HG03432 (cell line): ENCODE results near the gene NBEA.

Experiments
- ATAC-seq: cut with Tn5 transposase; IDR thresholded peaks from one replicate; pipeline ENCODE4 v1.9.1; 2021; ENCODE audit warnings: mild to moderate bottlenecking, moderate library complexity; ENCODE audit not compliant: unreplicated experiment

The NBEA gene

DNA sequence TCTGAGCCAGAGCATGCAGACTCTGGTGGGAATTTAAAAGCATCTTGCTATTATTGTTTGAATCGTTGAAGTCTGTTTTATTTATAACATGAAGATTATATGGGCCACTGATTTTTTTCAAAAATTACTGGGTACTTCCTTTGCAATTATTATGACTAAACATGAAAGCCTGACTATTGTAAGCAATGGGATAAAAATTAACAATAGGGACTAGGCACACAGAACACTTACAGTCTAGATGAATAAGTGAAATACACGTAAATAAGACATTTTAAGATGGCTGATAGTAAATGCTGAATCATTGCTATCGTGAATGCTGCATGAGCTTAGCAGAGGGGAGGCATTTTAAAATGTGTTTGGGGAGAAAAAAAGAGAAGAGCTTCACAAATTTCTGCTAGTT is 615.4 kb downstream of the NBEA start:
- ATAC-seq: no peak

GRCh38 chr13:35561540-35561939 is 619.5 kb downstream of the NBEA start:
- no peak for ATAC-seq

GRCh38 chr13:35565273-35565672 is 623.2 kb downstream of the NBEA start:
- no peak for ATAC-seq

- no peak for ATAC-seq
Observed at GRCh38 chr13:35566340-35566739, 624.3 kb downstream of the NBEA start.

DNA sequence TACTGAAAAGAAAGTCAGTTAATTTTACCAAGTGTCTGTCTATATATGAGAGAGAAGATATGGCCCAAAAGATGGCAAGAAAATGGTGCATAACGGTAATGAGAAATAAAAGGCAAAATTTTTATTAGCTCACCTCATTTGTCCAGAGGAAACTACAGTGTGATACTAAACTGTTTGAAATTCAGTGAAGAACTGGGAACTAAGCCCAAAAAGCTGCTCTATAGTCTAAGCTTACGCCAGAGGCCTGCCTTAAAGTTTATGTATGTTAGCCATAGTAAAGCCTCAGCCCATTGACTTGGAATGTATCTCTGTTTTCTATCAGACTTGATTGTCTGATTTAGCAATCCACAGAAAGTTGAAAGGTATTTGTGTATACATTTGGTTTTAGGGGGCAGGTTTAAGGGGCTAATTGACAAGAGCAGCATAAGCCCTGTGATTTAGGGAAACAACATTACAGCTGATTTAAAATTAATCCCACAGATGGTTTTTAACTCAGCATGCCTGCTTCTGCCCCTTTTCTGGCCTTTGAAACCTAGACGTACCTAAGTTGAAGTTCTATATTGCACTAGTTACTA is 625.4 kb downstream of the NBEA start:
- ATAC-seq: no peak

- ATAC-seq: no peak
Observed at GRCh38 chr13:35573639-35574038, 631.6 kb downstream of the NBEA start.

DNA sequence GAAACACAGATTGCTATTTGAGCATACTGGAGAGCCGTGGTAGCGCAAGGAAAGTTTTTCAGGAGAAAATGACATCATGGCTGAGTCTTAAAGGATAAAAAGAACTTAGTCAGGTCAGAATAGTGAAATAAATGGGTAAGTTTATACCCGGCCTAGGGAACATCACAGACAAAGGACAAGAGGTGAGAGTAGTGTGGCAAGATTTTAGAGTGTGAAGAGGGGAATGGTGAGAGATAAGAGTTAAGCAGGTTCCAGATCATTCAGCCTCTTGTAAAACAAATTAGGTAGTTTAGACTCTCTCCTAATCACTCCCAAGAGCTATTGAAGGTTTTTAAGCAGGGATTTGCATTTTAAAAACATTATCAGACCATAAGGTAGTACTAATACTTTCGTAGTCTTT is 650.4 kb downstream of the NBEA start:
- no peak for ATAC-seq

- ATAC-seq: no peak
Observed at GRCh38 chr13:35593651-35594050, 651.6 kb downstream of the NBEA start.

- no peak for ATAC-seq
Observed at GRCh38 chr13:35594096-35594495, 652.0 kb downstream of the NBEA start.

- ATAC-seq: no peak
Observed at GRCh38 chr13:35595181-35595580, 653.1 kb downstream of the NBEA start.

DNA sequence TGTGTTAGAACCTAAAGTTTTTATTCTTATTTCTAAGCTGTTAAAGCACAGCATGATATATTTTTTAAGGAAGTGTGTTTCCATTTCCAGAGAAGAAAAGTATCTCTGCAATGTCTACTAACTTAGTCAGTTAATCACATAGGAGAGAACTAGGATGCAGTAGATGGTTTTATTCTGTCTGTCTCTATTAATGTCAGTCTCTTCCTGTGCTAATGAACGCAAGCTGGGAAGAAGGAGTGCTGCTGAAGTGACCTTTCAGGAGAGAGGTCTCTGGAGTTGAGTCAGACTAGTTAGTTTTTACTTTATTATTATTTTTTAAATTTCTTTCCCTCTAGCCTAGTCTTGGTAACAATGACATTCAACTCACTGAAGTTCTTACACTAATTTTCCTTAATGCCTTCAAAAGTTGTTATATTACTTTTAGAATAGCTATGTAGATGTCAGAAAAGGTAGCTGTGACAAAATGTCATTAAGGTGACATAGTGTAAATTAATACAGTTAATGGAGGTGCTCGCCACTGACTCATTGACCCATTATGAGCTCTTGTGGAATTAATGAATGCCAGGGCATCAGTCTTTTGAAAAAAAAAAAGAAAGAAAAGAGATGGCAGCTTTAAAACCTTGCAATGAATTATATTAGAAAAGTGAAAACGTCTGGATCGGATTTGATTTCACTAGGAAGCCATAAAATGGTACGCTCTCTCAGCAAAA is 654.4 kb downstream of the NBEA start:
- no peak for ATAC-seq

- ATAC-seq: no peak
Observed at GRCh38 chr13:35597451-35597850, 655.4 kb downstream of the NBEA start.

DNA sequence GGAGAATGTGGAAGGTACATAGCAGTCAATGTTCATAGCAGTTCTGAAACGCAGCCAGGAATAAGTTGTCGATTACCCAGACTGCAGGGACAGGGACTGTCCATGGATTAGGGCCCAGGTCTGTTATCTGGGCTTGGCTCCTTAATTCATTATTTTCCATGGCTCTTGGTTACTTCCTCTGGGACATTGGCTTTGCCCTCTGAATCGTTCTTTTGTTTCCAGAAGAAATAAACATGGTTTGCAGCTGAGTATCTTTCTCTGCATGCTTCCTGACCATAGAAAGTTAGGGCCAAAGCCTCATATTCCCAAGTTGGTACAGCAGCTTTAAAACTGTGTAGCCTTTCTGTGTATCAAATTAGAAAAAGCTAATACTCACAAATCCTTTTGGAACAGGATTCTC is 656.2 kb downstream of the NBEA start:
- no peak for ATAC-seq

- ATAC-seq: no peak
Observed at GRCh38 chr13:35598790-35599369, 656.8 kb downstream of the NBEA start.

DNA sequence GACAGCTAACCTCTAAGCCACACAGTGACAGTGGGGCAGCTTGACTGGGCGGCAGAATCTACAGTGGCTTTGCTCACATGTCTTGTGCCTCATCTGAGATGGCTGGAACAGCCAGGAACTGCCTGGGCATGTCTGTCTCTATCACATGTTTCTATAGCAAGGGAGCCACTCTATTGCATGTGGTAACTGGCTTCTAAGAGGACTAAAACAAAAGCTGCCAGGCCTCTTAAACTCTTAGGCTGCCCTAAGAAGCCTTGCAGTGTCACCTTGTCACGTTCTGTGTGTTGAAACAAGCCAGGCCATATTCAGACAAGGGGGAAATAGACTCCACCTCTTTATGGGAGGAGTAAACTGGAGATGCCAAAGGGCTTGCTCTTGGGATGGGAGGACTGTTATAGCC is 657.3 kb downstream of the NBEA start:
- no peak for ATAC-seq

- no peak for ATAC-seq
Observed at GRCh38 chr13:35600137-35600536, 658.1 kb downstream of the NBEA start.

DNA sequence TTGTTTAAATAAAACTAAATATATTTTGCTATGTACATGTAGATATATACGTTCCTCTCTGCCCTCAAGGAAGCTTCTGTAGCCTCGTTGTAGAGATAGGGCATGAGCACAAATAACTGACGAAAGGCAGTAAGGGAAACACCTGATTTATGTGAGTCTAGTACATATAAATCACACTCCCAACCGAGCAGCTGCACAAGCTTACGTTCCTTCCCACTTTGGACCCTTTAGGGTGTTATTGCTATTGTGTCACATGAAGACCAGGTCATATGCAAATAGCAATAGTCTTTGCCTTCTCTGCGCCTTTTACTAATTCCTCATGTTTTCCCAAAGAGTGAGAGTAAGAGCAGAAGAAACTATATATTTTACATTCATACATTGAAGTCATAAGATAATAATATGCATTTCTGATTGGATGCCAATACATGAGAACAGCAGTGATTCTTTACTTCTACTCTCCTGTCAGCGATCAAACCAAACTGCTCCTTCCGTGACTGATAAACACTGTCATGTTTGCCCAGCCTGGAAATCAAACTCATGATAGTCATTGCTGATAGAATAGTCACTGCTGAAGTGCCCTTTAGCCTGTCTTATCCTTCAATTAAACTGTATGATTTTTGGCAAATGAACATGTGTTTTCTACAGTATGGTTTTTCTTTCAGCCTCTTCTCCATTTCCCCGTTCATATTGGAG is 661.7 kb downstream of the NBEA start:
- ATAC-seq: no peak

- ATAC-seq: no peak
Observed at GRCh38 chr13:35614666-35615065, 672.6 kb downstream of the NBEA start.

GRCh38 chr13:35617420-35617819 is 675.4 kb downstream of the NBEA start:
- no peak for ATAC-seq

- no peak for ATAC-seq
Observed at GRCh38 chr13:35618565-35619083, 676.6 kb downstream of the NBEA start.

GRCh38 chr13:35621989-35622388 is 679.9 kb downstream of the NBEA start:
- ATAC-seq: no peak

GRCh38 chr13:35629026-35629425 is 687.0 kb downstream of the NBEA start:
- no peak for ATAC-seq
